IMR-90 (cell line): ENCODE data around the gene FAS. TPM values are rescaled to one million over a fixed set of nuclear protein-coding genes. Genes with fewer than 3 reads are reported as not detected.

Source experiments
- ATAC-seq: fragments of 200-7000 bp; cut with Tn5 transposase; 2 replicates; pipeline ENCODE4 v1.9.1; 2020; ENCODE audit warnings: low read depth, mild to moderate bottlenecking, moderate library complexity
- BruUV-seq: library from RNA; stranded (reverse); fragments of 400-500 nt; replicated peaks from 2 replicates; lab custom pipeline; 2021; lab: Mats Ljungman, UMichigan
- CTCF ChIA-PET: fragments of 300-600 bp; formaldehyde crosslinking; extraction: SDS; loops from one replicate; lab custom pipeline; 2021; ENCODE audit warnings: antibody characterized with exemption; lab: Yijun Ruan, JAX
- POLR2A ChIA-PET: fragments of 300-600 bp; sonication (Branson Sonifier 250); formaldehyde crosslinking; loops from one replicate; lab custom pipeline; 2022; ENCODE audit warnings: antibody characterized with exemption; ENCODE audit not compliant: unreplicated experiment; lab: Charles Lee
- DNase-seq: peaks from one replicate; pipeline ENCODE4 v3.0.0; 2013
- H2AFZ ChIP-seq: replicated peaks from 2 replicates; pipeline ENCODE3; 2013; ENCODE audit warnings: low read length, mild to moderate bottlenecking; ENCODE audit not compliant: poor library complexity
- H2AK5ac ChIP-seq: 2 replicates; pipeline ENCODE4 v1.6.1; 2013; ENCODE audit warnings: low read depth, low read length, inconsistent platforms
- H2AK9ac ChIP-seq: replicated peaks from 2 replicates; pipeline ENCODE3; 2013; ENCODE audit warnings: mild to moderate bottlenecking, low read depth, low read length, moderate library complexity; ENCODE audit not compliant: poor library complexity
- H2BK120ac ChIP-seq: 2 replicates; pipeline ENCODE4 v1.6.1; 2013; ENCODE audit warnings: low read depth, low read length, inconsistent platforms
- H2BK15ac ChIP-seq: 3 replicates; pipeline ENCODE4 v1.6.1; 2013; ENCODE audit warnings: low read depth, low read length, inconsistent platforms
- H2BK20ac ChIP-seq: 2 replicates; pipeline ENCODE4 v1.6.1; 2013; ENCODE audit warnings: low read depth, mild to moderate bottlenecking, inconsistent platforms, low read length, moderate library complexity
- H2BK5ac ChIP-seq: 2 replicates; pipeline ENCODE4 v1.6.1; 2013; ENCODE audit warnings: mild to moderate bottlenecking, low read depth, low read length, inconsistent platforms; ENCODE audit not compliant: poor library complexity, severe bottlenecking
- H3K14ac ChIP-seq: replicated peaks from 2 replicates; pipeline ENCODE4 v1.6.1; 2013; ENCODE audit warnings: low read depth, low read length, inconsistent platforms
- H3K18ac ChIP-seq: 2 replicates; pipeline ENCODE4 v1.6.1; 2013; ENCODE audit warnings: low read depth, low read length, control low read depth
- H3K23ac ChIP-seq: 2 replicates; pipeline ENCODE4 v1.6.1; 2013; ENCODE audit warnings: low read depth, low read length, inconsistent platforms
- H3K27ac ChIP-seq: 2 replicates; pipeline ENCODE4 v1.5.1; 2013; ENCODE audit warnings: mild to moderate bottlenecking, control low read depth, low read length; ENCODE audit not compliant: insufficient read depth
- H3K27me3 ChIP-seq: 2 replicates; pipeline ENCODE4 v1.6.1; 2013; ENCODE audit warnings: low read length; ENCODE audit not compliant: control insufficient read depth, insufficient read depth
- H3K36me3 ChIP-seq: 2 replicates; pipeline ENCODE4 v1.6.1; 2013; ENCODE audit warnings: low read length, mixed read lengths; ENCODE audit not compliant: control insufficient read depth, insufficient read depth
- H3K4ac ChIP-seq: 2 replicates; pipeline ENCODE4 v1.6.1; 2013; ENCODE audit warnings: low read depth, low read length, inconsistent platforms
- H3K4me1 ChIP-seq: 2 replicates; pipeline ENCODE4 v1.6.1; 2013; ENCODE audit warnings: low read length, mixed read lengths; ENCODE audit not compliant: control insufficient read depth, insufficient read depth
- H3K4me2 ChIP-seq: 2 replicates; pipeline ENCODE4 v1.6.1; 2013; ENCODE audit warnings: low read depth, mild to moderate bottlenecking, control low read depth, low read length, moderate library complexity
- H3K4me3 ChIP-seq: 2 replicates; pipeline ENCODE4 v1.5.1; 2013; ENCODE audit warnings: low read depth, mild to moderate bottlenecking, control low read depth, low read length, moderate library complexity; ENCODE audit not compliant: insufficient read depth
- H3K56ac ChIP-seq: 2 replicates; pipeline ENCODE4 v1.6.1; 2013; ENCODE audit warnings: low read length, inconsistent platforms; ENCODE audit not compliant: insufficient read depth; ENCODE audit errors: extremely low read depth
- H3K79me1 ChIP-seq, 2 experiments: 2 replicates each; pipeline ENCODE4 v1.6.1; 2013; ENCODE audit warnings: low read length in 2 of 2, inconsistent platforms in 1 of 2, low read depth in 1 of 2
- H3K9ac ChIP-seq: 2 replicates; pipeline ENCODE4 v1.6.1; 2013; ENCODE audit warnings: low read depth, low read length, control low read depth
- H3K9me1 ChIP-seq: 2 replicates; pipeline ENCODE4 v1.6.1; 2013; ENCODE audit warnings: low read length, inconsistent platforms; ENCODE audit not compliant: insufficient read depth
- H3K9me3 ChIP-seq: 2 replicates; pipeline ENCODE4 v1.6.1; 2013; ENCODE audit warnings: low read length; ENCODE audit not compliant: control insufficient read depth, insufficient read depth
- H4K20me1 ChIP-seq: 2 replicates; pipeline ENCODE4 v1.6.1; 2013; ENCODE audit warnings: low read length, inconsistent platforms; ENCODE audit not compliant: insufficient read depth
- H4K5ac ChIP-seq: 2 replicates; pipeline ENCODE4 v1.6.1; 2013; ENCODE audit warnings: mild to moderate bottlenecking, low read depth, low read length, control low read depth
- H4K8ac ChIP-seq, 2 experiments: 2 replicates each; pipeline ENCODE4 v1.6.1; 2013; ENCODE audit warnings: low read depth in 2 of 2, low read length in 2 of 2, control low read depth in 1 of 2, inconsistent platforms in 1 of 2
- H4K91ac ChIP-seq: 2 replicates; pipeline ENCODE4 v1.6.1; 2013; ENCODE audit warnings: low read depth, low read length, inconsistent platforms; ENCODE audit not compliant: insufficient read depth
- BHLHE40 ChIP-seq: fragments of 150-350 bp; IDR thresholded peaks from 2 replicates; pipeline ENCODE4 v1.6.1; 2016; ENCODE audit warnings: mild to moderate bottlenecking, low read depth, low read length
- CEBPB ChIP-seq: IDR thresholded peaks from 2 replicates; pipeline ENCODE4 v1.6.1; 2012; ENCODE audit warnings: low read depth, low read length, improper control_type of control experiment
- CHD1 ChIP-seq: IDR thresholded peaks from 2 replicates; pipeline ENCODE4 v1.6.1; 2012; ENCODE audit warnings: low read depth, low read length, improper control_type of control experiment
- CTCF ChIP-seq: conservative IDR thresholded peaks from 2 replicates; pipeline ENCODE4 v1.5.1; 2012; ENCODE audit warnings: mild to moderate bottlenecking, low read depth, low read length, improper control_type of control experiment
- ELK1 ChIP-seq: fragments of 150-350 bp; IDR thresholded peaks from 2 replicates; pipeline ENCODE4 v1.6.1; 2016; ENCODE audit warnings: low read depth, mild to moderate bottlenecking, low read length, moderate library complexity, borderline replicate concordance
- FOS ChIP-seq: fragments of 150-350 bp; IDR thresholded peaks from 2 replicates; pipeline ENCODE4 v1.6.1; 2016; ENCODE audit warnings: low read depth, low read length
- MAFK ChIP-seq: IDR thresholded peaks from 2 replicates; pipeline ENCODE4 v1.6.1; 2012; ENCODE audit warnings: low read depth, low read length, improper control_type of control experiment
- MAZ ChIP-seq: IDR thresholded peaks from 2 replicates; pipeline ENCODE4 v1.6.1; 2012; ENCODE audit warnings: low read depth, mild to moderate bottlenecking, low read length, improper control_type of control experiment, moderate library complexity, borderline replicate concordance
- MXI1 ChIP-seq: IDR thresholded peaks from 2 replicates; pipeline ENCODE4 v1.6.1; 2012; ENCODE audit warnings: low read depth, mild to moderate bottlenecking, low read length, moderate library complexity, borderline replicate concordance
- NFE2L2 ChIP-seq: fragments of 150-350 bp; IDR thresholded peaks from 2 replicates; pipeline ENCODE4 v1.6.1; 2016; ENCODE audit warnings: low read depth, mild to moderate bottlenecking, low read length
- POLR2A ChIP-seq: IDR thresholded peaks from 2 replicates; pipeline ENCODE4 v1.6.1; 2012; ENCODE audit warnings: mild to moderate bottlenecking, low read depth, low read length
- RAD21 ChIP-seq: IDR thresholded peaks from 2 replicates; pipeline ENCODE4 v1.6.1; 2012; ENCODE audit warnings: low read length, improper control_type of control experiment
- RCOR1 ChIP-seq: IDR thresholded peaks from 2 replicates; pipeline ENCODE4 v1.6.1; 2012; ENCODE audit warnings: mild to moderate bottlenecking, low read length, improper control_type of control experiment; ENCODE audit not compliant: insufficient replicate concordance
- RFX5 ChIP-seq: IDR thresholded peaks from 2 replicates; pipeline ENCODE4 v1.8.0; 2012; ENCODE audit warnings: low read depth, mild to moderate bottlenecking, low read length, moderate library complexity
- SMC3 ChIP-seq: fragments of 150-350 bp; IDR thresholded peaks from 2 replicates; pipeline ENCODE4 v1.6.1; 2016; ENCODE audit warnings: low read depth, mild to moderate bottlenecking, antibody characterized with exemption, low read length, moderate library complexity
- USF2 ChIP-seq: fragments of 150-350 bp; IDR thresholded peaks from 2 replicates; pipeline ENCODE4 v1.6.1; 2017; ENCODE audit warnings: mild to moderate bottlenecking, antibody characterized with exemption, low read length, low read depth
- WGBS, 2 experiments: methylation state at CpG; one replicate each; pipeline versions ENCODE4 v1.1.5 to v1.1.7; 2013; ENCODE audit warnings: missing lambda C conversion rate in 2 of 2; ENCODE audit not compliant: insufficient read length in 1 of 2; ENCODE audit errors: extremely low coverage in 2 of 2; 5-methylcytosine and 5-hydroxymethylcytosine counted together
- dilution Hi-C: fragments of 300-500 bp; cut with HindIII; formaldehyde crosslinking; loops from one replicate; pipeline ENCODE4 v1.14.3; 2018; ENCODE audit warnings: low sequenced_read_pairs; ENCODE audit not compliant: unreplicated experiment
- in situ Hi-C: fragments of 300-500 bp; cut with MboI; formaldehyde crosslinking; loops from 3 replicates; pipeline ENCODE4 v1.14.3; 2019; ENCODE audit warnings: low sequenced_read_pairs, inconsistent platforms, mixed read lengths
- intact Hi-C: fragments of 100-400 bp; cut with micrococcal nuclease; formaldehyde crosslinking; loops from 2 replicates; pipeline ENCODE4 v1.10.0; 2022
- polyA plus RNA-seq, 3 experiments: library from polyadenylated mRNA; depleted of rRNA; stranded (reverse); fragments of >200 nt; gene quantifications; 2 replicates each; pipeline ENCODE4 v1.2.3, GENCODE V29; 2012; ENCODE audit warnings: low replicate concordance in 1 of 3
- total RNA-seq: library from RNA; depleted of rRNA; stranded (reverse); fragments of >200 nt; gene quantifications from 2 replicates; pipeline ENCODE4 v1.2.3, GENCODE V29; 2012

The FAS gene
- total and polyA plus RNA-seq, 2 of the 4 experiments (the other 2 are of a cell fraction) = 34.3 to 53.8 TPM

- POLR2A ChIA-PET = no interaction called here
- peaks cover 8 to 48% of the 10 kb centered on the region in 2 experiments; a peak in 3 of 4 replicates for H3K79me1 ChIP-seq
These were observed 27.3 kb upstream of the FAS start for GRCh38 chr10:88963318-88963717.

More at GRCh38 chr10:88963318-88963717, 27.3 kb upstream of the FAS start:
- Histone ChIP-seq H3K4ac (no peak overlapping the region), H2BK5ac (no peak overlapping the region), H3K36me3 (no peaks in the 10 kb centered on the region), H3K27ac (no peak overlapping the region), H2AK5ac (no peak overlapping the region), H3K27me3 (no peaks in the 10 kb centered on the region), H3K56ac (no peak overlapping the region), H4K91ac (no peak overlapping the region), H3K23ac (no peak overlapping the region), H3K9ac (no peak overlapping the region), H2AFZ (no peak overlapping the region), H3K9me3 (no peaks in the 10 kb centered on the region), H4K20me1 (no peaks in the 10 kb centered on the region), H4K5ac (no peak overlapping the region), H3K4me3 (no peak overlapping the region), H2BK15ac (no peak overlapping the region), H4K8ac (no peak overlapping the region), H2AK9ac (no peak overlapping the region), H3K18ac (no peak overlapping the region), H2BK20ac (no peak overlapping the region), H3K9me1 (peaks cover 3% of the 10 kb centered on the region; the same call in 1 of the 2 replicates), H2BK120ac (no peak overlapping the region), H3K4me2 (no peak overlapping the region), H3K14ac (no peak overlapping the region), H3K4me1 (peaks cover 10% of the 10 kb centered on the region)
- DNase-seq = no peak
- intact Hi-C loops (no loop called here), dilution Hi-C loops (no loop called here), in situ Hi-C loops (no loop called here)
- no TSS peak for BruUV-seq
- no peak for ATAC-seq
- CTCF ChIA-PET = no interaction called here
- no CpG with 5 or more reads among the region's 2 CpGs for WGBS, 2 experiments
- TF ChIP-seq SMC3 (no peak), FOS (no peak), RFX5 (no peak), CEBPB (no peak), CTCF (no peak), RAD21 (no peak), BHLHE40 (no peak), CHD1 (no peak), MAZ (no peak), USF2 (no peak), MXI1 (no peak), MAFK (no peak), RCOR1 (no peak), ELK1 (no peak), POLR2A (no peak), NFE2L2 (no peak)
